ENCODE measurements around the gene UBE2Z. TPM values are rescaled to one million over a fixed set of nuclear protein-coding genes. Genes with fewer than 3 reads are reported as not detected.

Gene UBE2Z
- total and polyA plus RNA-seq, 2 of the 13 experiments (the other 11 are each of a cell fraction or from before 2014, with no cell fraction given), result 63.2 to 122 TPM

DNA sequence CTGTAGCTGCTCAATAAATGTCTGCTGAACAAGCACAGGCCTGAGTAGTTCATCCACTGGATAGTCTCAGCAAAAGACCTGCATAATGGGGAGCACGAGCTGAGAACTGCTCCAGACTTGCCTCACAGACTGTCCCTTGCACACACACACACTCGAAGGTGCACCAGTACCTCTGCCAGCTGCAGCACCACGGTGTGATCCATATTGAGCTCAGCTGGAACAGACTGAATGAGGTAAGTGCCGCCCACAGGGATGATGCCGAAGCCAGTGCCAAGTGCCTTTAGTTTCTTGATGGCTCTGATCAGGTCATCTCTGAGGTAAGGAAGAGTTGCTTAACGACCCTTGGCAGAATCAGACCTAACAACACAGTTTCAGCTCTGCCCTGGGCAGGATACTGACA lies 24.8 kb downstream of the UBE2Z start:
- ATAC-seq (peak; percentile 6; the same call in 1 of the 3 replicates), FAIRE-seq (no peak), DNase-seq (ENCODE audit: low spot score) (no peak)
- H3K4me2 ChIP-seq (ENCODE audit: low read depth, low read length), result no peak overlapping the region
- no peak overlapping the region for H3K4me3 ChIP-seq (replicated peaks in 1 of 3; ENCODE audit: insufficient read depth in 1 of 3, low read depth in 2 of 3, low read length in 3 of 3)
- H2AFZ ChIP-seq (ENCODE audit: low read length), result no peak overlapping the region
- intact Hi-C loops (cut with micrococcal nuclease; ENCODE audit: unreplicated experiment) (no loop called here), in situ Hi-C loops (cut with HindIII; ENCODE audit: extremely low pct_ligation_motif_present, low pct_unique_long_range_greater_than_20kb) (no loop called here)
- H3K27ac ChIP-seq (ENCODE audit: extremely low read length, insufficient read depth, low read length), result no peak overlapping the region
- peaks cover 21% of the 10 kb centered on the region for H3K4me1 ChIP-seq (ENCODE audit: insufficient read depth, low read length)
- 95% methylated on average over 6 of the region's 6 CpGs for WGBS (ENCODE audit: low lambda C conversion rate)
- BruUV-seq (replicated peaks), result no TSS peak
- no peaks in the 10 kb centered on the region for H3K27me3 ChIP-seq (ENCODE audit: control insufficient read depth in 1 of 2, insufficient read depth in 2 of 2, low read length in 2 of 2)
- TF ChIP-seq TOPORS (CRISPR knock-in tag; IDR thresholded peaks at IDR 0.05), result no peak
- peak; percentile 72 for TF ChIP-seq RBM22 (optimal IDR thresholded peaks at IDR 0.05; ENCODE audit: low read length)
- TF ChIP-seq ZC3H4 (CRISPR knock-in tag; IDR thresholded peaks at IDR 0.05; ENCODE audit: borderline replicate concordance), result 0 out of 2 replicates have a peak, but pooled peaks have one; percentile 41
- TF ChIP-seq POLR2A (IDR thresholded peaks at IDR 0.05; ENCODE audit: insufficient read depth in 1 of 2, low read depth in 2 of 2, low read length in 2 of 2), result peak in 1 of 2 experiments; percentile 44; a peak in 1 of 4 replicates
- TF ChIP-seq HDAC6 (IDR thresholded peaks at IDR 0.05; ENCODE audit: low read depth, low read length), result no peak
- peak; percentile 60 for TF ChIP-seq AGO2 (optimal IDR thresholded peaks at IDR 0.05; ENCODE audit: low read depth, low read length)
- TF ChIP-seq SRY (CRISPR knock-in tag; IDR thresholded peaks at IDR 0.05), result no peak
- H3K9me3 ChIP-seq (ENCODE audit: low read length), result no peaks in the 10 kb centered on the region
- no peaks in the 10 kb centered on the region for H4K20me1 ChIP-seq (ENCODE audit: insufficient read depth, low read length)
- ChIA-PET CTCF (ENCODE audit: low intra/inter-chr PET ratio, low total read pairs) (no interaction called here), POLR2A (interaction anchor here (0.7 to 2.0 kb wide), 8 partner anchors 11 to 96 kb away, joined by 3 to 11 read pairs (median 4); partner anchors contain the start of genes ATP5MC1, SNF8 and UBE2Z)
- no peak overlapping the region for H3K9ac ChIP-seq (ENCODE audit: insufficient read depth, low read depth, low read length)
- peaks cover 33 to 81% of the 10 kb centered on the region in 2 experiments for H3K36me3 ChIP-seq (replicated peaks in 1 of 2; ENCODE audit: control insufficient read depth in 1 of 2, insufficient read depth in 2 of 2, low read length in 2 of 2)
- H3K79me2 ChIP-seq (ENCODE audit: insufficient read depth, low read length), result no peaks in the 10 kb centered on the region

DNA sequence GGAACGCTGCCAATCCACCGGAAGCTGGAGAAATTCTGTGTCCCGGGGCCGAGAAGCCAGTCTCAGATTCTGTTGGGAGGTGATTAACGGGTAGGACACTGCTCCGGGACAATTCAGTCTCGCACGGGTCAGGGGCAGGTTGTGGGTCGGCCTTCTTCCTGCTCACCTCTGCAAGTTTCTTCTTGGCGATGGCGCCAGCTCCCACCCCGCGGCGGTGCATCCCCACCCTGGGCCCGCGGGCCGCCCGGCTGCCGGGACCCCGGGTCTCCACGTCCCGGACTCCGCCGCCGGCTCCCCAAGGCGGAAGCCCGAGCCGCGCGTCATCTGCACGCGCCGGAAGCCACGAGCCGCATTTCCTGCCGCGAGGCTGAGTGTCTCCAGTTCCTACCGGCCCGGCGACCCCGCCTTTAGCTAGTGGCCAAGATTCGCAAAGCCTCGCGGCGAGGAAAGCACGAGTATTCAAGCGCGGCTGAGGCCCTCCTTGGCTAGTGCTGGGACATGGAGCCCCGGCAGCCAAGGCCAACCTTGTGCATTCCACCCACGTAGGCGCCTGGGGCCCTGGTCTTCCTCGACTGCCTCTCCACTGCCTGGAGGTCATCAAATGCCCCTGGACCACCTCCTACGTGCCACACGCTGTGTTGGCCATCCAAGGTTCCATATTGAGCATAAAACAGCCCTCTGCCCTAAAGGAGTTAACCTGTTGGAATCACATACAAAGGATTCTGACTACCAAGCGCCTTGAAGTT lies 36.5 kb downstream of the UBE2Z start, which contains the start of gene SNF8:
SNF8 (minus strand) TSS at position 328 of the 746 bp plus-strand sequence; CDS start at position 220, 108 bp downstream.
- Histone ChIP-seq H3K27ac (ENCODE audit: extremely low read length, insufficient read depth, low read length) (peak within 1 kb of the TSS; percentile 86), H3K4me2 (ENCODE audit: low read depth, low read length) (peak within 1 kb of the TSS; percentile 89), H3K27me3 (ENCODE audit: control insufficient read depth in 1 of 2, insufficient read depth in 2 of 2, low read length in 2 of 2) (no peaks in the 10 kb centered on the region; a peak in 1 of 5 replicates), H3K36me3 (replicated peaks in 1 of 2; ENCODE audit: control insufficient read depth in 1 of 2, insufficient read depth in 2 of 2, low read length in 2 of 2) (peaks cover 9 to 17% of the 10 kb centered on the region in 2 experiments), H3K4me3 (replicated peaks in 1 of 3; ENCODE audit: insufficient read depth in 1 of 3, low read depth in 2 of 3, low read length in 3 of 3) (peak within 1 kb of the TSS; percentile 75 to 91 (median 90)), H3K79me2 (ENCODE audit: insufficient read depth, low read length) (peaks cover 23% of the 10 kb centered on the region), H2AFZ (ENCODE audit: low read length) (peak within 1 kb of the TSS; percentile 31), H3K9me3 (ENCODE audit: low read length) (no peaks in the 10 kb centered on the region), H3K9ac (ENCODE audit: insufficient read depth, low read depth, low read length) (peak within 1 kb of the TSS; percentile 86), H4K20me1 (ENCODE audit: insufficient read depth, low read length) (no peaks in the 10 kb centered on the region), H3K4me1 (ENCODE audit: insufficient read depth, low read length) (peaks cover 27% of the 10 kb centered on the region)
- ATAC-seq (peak; percentile 97), DNase-seq (ENCODE audit: low spot score) (peak; percentile 90), FAIRE-seq (peak; percentile 74)
- WGBS (ENCODE audit: low lambda C conversion rate), result 2% methylated on average over 52 of the region's 55 CpGs
- no TSS peak for BruUV-seq (replicated peaks)
- intact Hi-C loops (cut with micrococcal nuclease; ENCODE audit: unreplicated experiment) (loop anchor here (1.0 kb wide), 1 partner anchor 88 kb away; no protein-coding TSS in a partner anchor), in situ Hi-C loops (cut with HindIII; ENCODE audit: extremely low pct_ligation_motif_present, low pct_unique_long_range_greater_than_20kb) (no loop called here)
- CTCF ChIA-PET (ENCODE audit: low intra/inter-chr PET ratio, low total read pairs), result interaction anchor here (1.7 kb wide), 1 partner anchor 88 kb away, joined by 10 read pairs; no protein-coding TSS in a partner anchor
- POLR2A ChIA-PET, result interaction anchor here (0.6 to 3.3 kb wide), 34 partner anchors 9 to 1033 kb away, joined by 3 to 77 read pairs (median 6); partner anchors contain the start of genes ATP5MC1, IGF2BP1 and UBE2Z
- TF ChIP-seq, protein P1, sequence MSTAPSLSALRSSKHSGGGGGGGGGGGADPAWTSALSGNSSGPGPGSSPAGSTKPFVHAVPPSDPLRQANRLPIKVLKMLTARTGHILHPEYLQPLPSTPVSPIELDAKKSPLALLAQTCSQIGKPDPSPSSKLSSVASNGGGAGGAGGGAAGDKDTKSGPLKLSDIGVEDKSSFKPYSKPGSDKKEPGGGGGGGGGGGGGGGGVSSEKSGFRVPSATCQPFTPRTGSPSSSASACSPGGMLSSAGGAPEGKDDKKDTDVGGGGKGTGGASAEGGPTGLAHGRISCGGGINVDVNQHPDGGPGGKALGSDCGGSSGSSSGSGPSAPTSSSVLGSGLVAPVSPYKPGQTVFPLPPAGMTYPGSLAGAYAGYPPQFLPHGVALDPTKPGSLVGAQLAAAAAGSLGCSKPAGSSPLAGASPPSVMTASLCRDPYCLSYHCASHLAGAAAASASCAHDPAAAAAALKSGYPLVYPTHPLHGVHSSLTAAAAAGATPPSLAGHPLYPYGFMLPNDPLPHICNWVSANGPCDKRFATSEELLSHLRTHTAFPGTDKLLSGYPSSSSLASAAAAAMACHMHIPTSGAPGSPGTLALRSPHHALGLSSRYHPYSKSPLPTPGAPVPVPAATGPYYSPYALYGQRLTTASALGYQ (CRISPR knock-in tag; IDR thresholded peaks at IDR 0.05), result peak; percentile 92
- TF ChIP-seq, protein P2, sequence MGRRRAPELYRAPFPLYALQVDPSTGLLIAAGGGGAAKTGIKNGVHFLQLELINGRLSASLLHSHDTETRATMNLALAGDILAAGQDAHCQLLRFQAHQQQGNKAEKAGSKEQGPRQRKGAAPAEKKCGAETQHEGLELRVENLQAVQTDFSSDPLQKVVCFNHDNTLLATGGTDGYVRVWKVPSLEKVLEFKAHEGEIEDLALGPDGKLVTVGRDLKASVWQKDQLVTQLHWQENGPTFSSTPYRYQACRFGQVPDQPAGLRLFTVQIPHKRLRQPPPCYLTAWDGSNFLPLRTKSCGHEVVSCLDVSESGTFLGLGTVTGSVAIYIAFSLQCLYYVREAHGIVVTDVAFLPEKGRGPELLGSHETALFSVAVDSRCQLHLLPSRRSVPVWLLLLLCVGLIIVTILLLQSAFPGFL (CRISPR knock-in tag; IDR thresholded peaks at IDR 0.05), result peak; percentile 77; the same call in 1 of the 2 replicates
- peak; percentile 53 for TF ChIP-seq ARID2 (CRISPR knock-in tag; IDR thresholded peaks at IDR 0.05; ENCODE audit: borderline replicate concordance)
- TF ChIP-seq PLRG1 (conservative IDR thresholded peaks at IDR 0.05), result no peak
- no peak; the same call in 1 of the 2 replicates for TF ChIP-seq NFATC3 (CRISPR knock-in tag; IDR thresholded peaks at IDR 0.05)
- TF ChIP-seq ASH2L (IDR thresholded peaks at IDR 0.05; ENCODE audit: insufficient read length, low read depth, low read length), result peak; percentile 96
- TF ChIP-seq ZNF510 (CRISPR knock-in tag; IDR thresholded peaks at IDR 0.05; ENCODE audit: low read depth), result no peak; the same call in 1 of the 2 replicates

All from HepG2 (cell line).